Activated CD4-positive, alpha-beta T cell treated with anti-CD3 and anti-CD28 coated beads, Interleukin-2, amount 10 ng/mL, durations not matched to agents 7 days and 5 days (primary cell): Measurements from ENCODE around the gene PRSS50. TPM values are rescaled to one million over a fixed set of nuclear protein-coding genes. Genes with fewer than 3 reads are reported as not detected.

Experiments used
- CTCF ChIA-PET: fragments of 350-600 bp; sonication (Branson Sonifier 250); formaldehyde crosslinking; loops from one replicate; lab custom pipeline; 2021; ENCODE audit warnings: antibody characterized with exemption; lab: Charles Lee
- POLR2A ChIA-PET: fragments of 350-600 bp; sonication (Branson Sonifier 250); formaldehyde crosslinking; loops from one replicate; lab custom pipeline; 2021; ENCODE audit warnings: antibody characterized with exemption; lab: Charles Lee
- DNase-seq: peaks from one replicate; pipeline ENCODE4 v3.0.0-alpha.2; 2020
- H3K27ac Mint-ChIP-seq: one replicate; pipeline ENCODE4 v1.8.0; 2021; ENCODE audit warnings: mild to moderate bottlenecking, moderate library complexity, mixed read lengths
- H3K27me3 Mint-ChIP-seq: one replicate; pipeline ENCODE4 v1.8.0; 2021; ENCODE audit warnings: mixed read lengths
- H3K36me3 Mint-ChIP-seq: one replicate; pipeline ENCODE4 v1.8.0; 2021; ENCODE audit warnings: low read depth, mixed read lengths
- H3K4me1 Mint-ChIP-seq: one replicate; pipeline ENCODE4 v1.8.0; 2021; ENCODE audit warnings: mixed read lengths
- H3K4me3 Mint-ChIP-seq: one replicate; pipeline ENCODE4 v1.8.0; 2021; ENCODE audit warnings: mild to moderate bottlenecking, moderate library complexity, mixed read lengths
- H3K9me3 Mint-ChIP-seq: one replicate; pipeline ENCODE4 v1.8.0; 2021; ENCODE audit warnings: mixed read lengths
- total RNA-seq, 2 experiments: library from RNA; stranded (reverse); gene quantifications; one replicate each; pipeline ENCODE4 v1.2.3, GENCODE V29; 2021

The PRSS50 gene
- total RNA-seq, 2 experiments from 2014 or later, result not detected

GRCh38 chr3:46719735-46720271 is 2.1 kb upstream of the PRSS50 start:
- POLR2A ChIA-PET, result no interaction called here
- CTCF ChIA-PET, result interaction anchor here (0.6 to 1.5 kb wide), 5 partner anchors 14 to 426 kb away, joined by 3 read pairs; partner anchors contain the start of gene ALS2CL
- H3K9me3 Mint-ChIP-seq, result no peaks in the 10 kb centered on the region
- H3K27me3 Mint-ChIP-seq, result peaks cover 14% of the 10 kb centered on the region
- H3K4me1 Mint-ChIP-seq, result peaks cover 2% of the 10 kb centered on the region
- DNase-seq, result no peak
- H3K36me3 Mint-ChIP-seq, result no peaks in the 10 kb centered on the region
- no peak overlapping the region for H3K27ac Mint-ChIP-seq
- H3K4me3 Mint-ChIP-seq, result no peak overlapping the region

GRCh38 chr3:46719044-46719565 is 1.4 kb upstream of the PRSS50 start:
- H3K27me3 Mint-ChIP-seq, result peaks cover 14% of the 10 kb centered on the region
- no peaks in the 10 kb centered on the region for H3K9me3 Mint-ChIP-seq
- H3K4me1 Mint-ChIP-seq, result no peaks in the 10 kb centered on the region
- CTCF ChIA-PET, result interaction anchor here (0.6 to 1.5 kb wide), 5 partner anchors 13 to 266 kb away, joined by 3 read pairs; partner anchors contain the start of gene ALS2CL
- H3K4me3 Mint-ChIP-seq, result no peak overlapping the region
- POLR2A ChIA-PET, result no interaction called here
- DNase-seq, result no peak
- H3K36me3 Mint-ChIP-seq, result no peaks in the 10 kb centered on the region
- no peak overlapping the region for H3K27ac Mint-ChIP-seq

GRCh38 chr3:46716461-46717441 is 918 bp downstream of the PRSS50 start:
- H3K9me3 Mint-ChIP-seq, result no peaks in the 10 kb centered on the region
- H3K4me3 Mint-ChIP-seq, result no peak overlapping the region
- ChIA-PET CTCF (interaction anchor here (0.7 to 1.2 kb wide), 3 partner anchors 9 to 11 kb away, joined by 3 to 4 read pairs (median 3); no protein-coding TSS in a partner anchor), POLR2A (no interaction called here)
- H3K27me3 Mint-ChIP-seq, result peaks cover 14% of the 10 kb centered on the region
- H3K4me1 Mint-ChIP-seq, result no peaks in the 10 kb centered on the region
- no peaks in the 10 kb centered on the region for H3K36me3 Mint-ChIP-seq
- DNase-seq, result no peak
- H3K27ac Mint-ChIP-seq, result no peak overlapping the region

- no peak overlapping the region for H3K4me3 Mint-ChIP-seq
These were observed 2.0 kb downstream of the PRSS50 start for GRCh38 chr3:46715507-46716175.

GRCh38 chr3:46714728-46715506 is 2.8 kb downstream of the PRSS50 start:
- CTCF ChIA-PET, result interaction anchor here (0.8 to 1.4 kb wide), 5 partner anchors 9 to 20 kb away, joined by 3 to 4 read pairs (median 3); no protein-coding TSS in a partner anchor
- H3K36me3 Mint-ChIP-seq, result no peaks in the 10 kb centered on the region
- H3K4me3 Mint-ChIP-seq, result no peak overlapping the region
- H3K4me1 Mint-ChIP-seq, result no peaks in the 10 kb centered on the region
- peaks cover 7% of the 10 kb centered on the region for H3K27me3 Mint-ChIP-seq
- H3K27ac Mint-ChIP-seq, result no peak overlapping the region
- POLR2A ChIA-PET, result no interaction called here
- no peak for DNase-seq
- H3K9me3 Mint-ChIP-seq, result no peaks in the 10 kb centered on the region

More at GRCh38 chr3:46715507-46716175, 2.0 kb downstream of the PRSS50 start:
- Mint-ChIP-seq H3K9me3 (no peaks in the 10 kb centered on the region), H3K4me1 (no peaks in the 10 kb centered on the region), H3K27me3 (peaks cover 7% of the 10 kb centered on the region), H3K36me3 (no peaks in the 10 kb centered on the region), H3K27ac (no peak overlapping the region)
- ChIA-PET POLR2A (no interaction called here), CTCF (interaction anchor here (0.7 to 1.3 kb wide), 5 partner anchors 8 to 19 kb away, joined by 3 to 4 read pairs (median 3); no protein-coding TSS in a partner anchor)
- no peak for DNase-seq

GRCh38 chr3:46713898-46714552 is 3.6 kb downstream of the PRSS50 start:
- Mint-ChIP-seq H3K4me1 (no peaks in the 10 kb centered on the region), H3K4me3 (no peak overlapping the region), H3K9me3 (no peaks in the 10 kb centered on the region), H3K27me3 (peaks cover 7% of the 10 kb centered on the region), H3K36me3 (no peaks in the 10 kb centered on the region), H3K27ac (no peak overlapping the region)
- ChIA-PET CTCF (interaction anchor here (1.4 kb wide), 1 partner anchor 19 kb away, joined by 3 read pairs; no protein-coding TSS in a partner anchor), POLR2A (no interaction called here)
- no peak for DNase-seq

- no peaks in the 10 kb centered on the region for H3K36me3 Mint-ChIP-seq
- DNase-seq, result no peak
- ChIA-PET CTCF (interaction anchor here (1.4 kb wide), 1 partner anchor 19 kb away, joined by 3 read pairs; no protein-coding TSS in a partner anchor), POLR2A (no interaction called here)
- H3K4me3 Mint-ChIP-seq, result no peak overlapping the region
- no peaks in the 10 kb centered on the region for H3K9me3 Mint-ChIP-seq
- peaks cover 5% of the 10 kb centered on the region for H3K27me3 Mint-ChIP-seq
- H3K4me1 Mint-ChIP-seq, result no peaks in the 10 kb centered on the region
- no peak overlapping the region for H3K27ac Mint-ChIP-seq
These were observed 4.4 kb downstream of the PRSS50 start for GRCh38 chr3:46713050-46713897.

- Mint-ChIP-seq H3K27ac (no peak overlapping the region), H3K36me3 (no peaks in the 10 kb centered on the region), H3K4me1 (no peaks in the 10 kb centered on the region), H3K4me3 (no peak overlapping the region), H3K9me3 (no peaks in the 10 kb centered on the region), H3K27me3 (peaks cover 2% of the 10 kb centered on the region)
- ChIA-PET CTCF (no interaction called here), POLR2A (no interaction called here)
- DNase-seq, result no peak
These were observed 5.2 kb downstream of the PRSS50 start for GRCh38 chr3:46712191-46713049.

GRCh38 chr3:46711760-46712159 is 5.9 kb downstream of the PRSS50 start:
- H3K27ac Mint-ChIP-seq, result no peak overlapping the region
- CTCF ChIA-PET, result no interaction called here
- H3K4me1 Mint-ChIP-seq, result no peaks in the 10 kb centered on the region
- no peaks in the 10 kb centered on the region for H3K9me3 Mint-ChIP-seq
- H3K27me3 Mint-ChIP-seq, result peaks cover 2% of the 10 kb centered on the region
- no peaks in the 10 kb centered on the region for H3K36me3 Mint-ChIP-seq
- no peak overlapping the region for H3K4me3 Mint-ChIP-seq
- no peak for DNase-seq
- POLR2A ChIA-PET, result no interaction called here

- H3K4me1 Mint-ChIP-seq, result no peaks in the 10 kb centered on the region
- H3K9me3 Mint-ChIP-seq, result no peaks in the 10 kb centered on the region
- H3K4me3 Mint-ChIP-seq, result no peak overlapping the region
- no peaks in the 10 kb centered on the region for H3K36me3 Mint-ChIP-seq
- peaks cover 2% of the 10 kb centered on the region for H3K27me3 Mint-ChIP-seq
- no peak overlapping the region for H3K27ac Mint-ChIP-seq
- no peak for DNase-seq
- ChIA-PET POLR2A (no interaction called here), CTCF (no interaction called here)
These were observed 6.4 kb downstream of the PRSS50 start for GRCh38 chr3:46711305-46711704.
